ENCODE data around the gene RFX1. TPM values are rescaled to one million over a fixed set of nuclear protein-coding genes. Genes with fewer than 3 reads are reported as not detected.
"Not testable (repeated sequence)": the region's sequence is repeated elsewhere in the genome, so short reads cannot be mapped to it uniquely, and the experiment has no call there.

Gene RFX1
- total RNA-seq: 4.3 TPM

- peak; percentile 100 for DNase-seq
Measured at GRCh38 chr19:14006085-14006765, at the start of gene RFX1. Gene RFX1, minus strand, starts transcription at chr19:14006320. Its CDS starts 12,477 bp downstream, at chr19:13993843.

GRCh38 chr19:14055396-14055795 lies 49.3 kb upstream of the RFX1 start:
- no peak for DNase-seq

- DNase-seq: no peak
Measured at GRCh38 chr19:14054721-14055120, 48.6 kb upstream of the RFX1 start.

GRCh38 chr19:14054099-14054498 lies 48.0 kb upstream of the RFX1 start:
- no peak for DNase-seq

GRCh38 chr19:14053500-14053899 lies 47.4 kb upstream of the RFX1 start:
- DNase-seq: no peak

DNA sequence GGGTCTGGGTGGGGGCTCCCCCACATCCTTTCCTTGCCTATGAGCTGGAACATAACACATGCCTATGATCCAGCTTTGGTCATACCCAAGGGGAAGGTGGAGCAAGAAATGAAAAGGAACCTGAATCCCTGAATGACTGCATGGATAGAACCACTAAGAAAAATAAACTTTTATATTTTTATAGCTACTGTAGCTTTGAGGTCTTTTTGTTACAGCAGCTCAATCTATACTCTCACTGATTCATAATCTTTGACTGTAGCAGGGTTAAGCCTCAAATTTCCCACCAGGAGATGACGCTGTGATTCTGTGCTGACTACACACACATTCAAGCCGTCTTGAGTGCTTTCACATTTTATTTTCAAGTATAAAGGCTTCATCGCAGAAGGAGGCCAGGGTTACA lies 46.9 kb upstream of the RFX1 start:
- DNase-seq: no peak

DNA sequence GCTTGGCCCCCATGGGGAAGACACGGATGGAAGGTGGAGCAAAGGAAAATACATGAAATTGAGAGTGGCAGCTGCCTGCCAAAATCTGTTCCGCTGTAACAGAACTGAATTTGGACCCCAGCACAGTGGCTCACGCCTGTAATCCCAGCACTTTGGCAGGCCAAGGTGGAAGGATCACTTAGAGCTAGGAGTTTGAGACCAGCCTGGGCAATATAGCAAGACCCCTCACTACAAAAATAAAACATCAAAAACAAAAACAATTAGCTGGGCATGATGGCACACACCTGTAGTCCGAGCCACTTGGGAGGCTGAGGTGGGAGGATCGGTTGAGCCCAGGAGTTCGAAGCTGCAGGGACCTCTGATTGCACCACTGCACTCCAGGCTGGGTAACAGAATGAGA lies 46.4 kb upstream of the RFX1 start:
- DNase-seq: no peak

DNA sequence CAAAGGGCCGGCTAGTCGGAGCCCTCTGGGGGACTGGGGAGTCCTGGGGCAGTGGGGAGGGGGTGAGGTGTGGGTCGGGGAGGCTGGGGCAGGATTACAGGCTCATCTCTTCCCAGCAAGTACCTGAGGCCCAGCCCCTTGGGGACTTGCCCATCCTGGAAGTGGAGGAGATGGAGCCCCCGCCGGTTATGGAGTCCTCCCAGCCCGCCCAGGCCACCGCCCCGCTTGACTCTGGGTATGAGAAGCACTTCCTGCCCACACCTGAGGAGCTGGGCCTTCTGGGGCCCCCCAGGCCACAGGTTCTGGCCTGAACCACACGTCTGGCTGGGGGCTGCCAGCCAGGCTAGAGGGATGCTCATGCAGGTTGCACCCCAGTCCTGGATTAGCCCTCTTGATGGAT lies 45.9 kb upstream of the RFX1 start:
- DNase-seq: no peak

- DNase-seq: not testable (repeated sequence)
Measured at GRCh38 chr19:14050961-14051360, 44.8 kb upstream of the RFX1 start.

GRCh38 chr19:14050512-14050911 lies 44.4 kb upstream of the RFX1 start:
- DNase-seq: no peak

DNA sequence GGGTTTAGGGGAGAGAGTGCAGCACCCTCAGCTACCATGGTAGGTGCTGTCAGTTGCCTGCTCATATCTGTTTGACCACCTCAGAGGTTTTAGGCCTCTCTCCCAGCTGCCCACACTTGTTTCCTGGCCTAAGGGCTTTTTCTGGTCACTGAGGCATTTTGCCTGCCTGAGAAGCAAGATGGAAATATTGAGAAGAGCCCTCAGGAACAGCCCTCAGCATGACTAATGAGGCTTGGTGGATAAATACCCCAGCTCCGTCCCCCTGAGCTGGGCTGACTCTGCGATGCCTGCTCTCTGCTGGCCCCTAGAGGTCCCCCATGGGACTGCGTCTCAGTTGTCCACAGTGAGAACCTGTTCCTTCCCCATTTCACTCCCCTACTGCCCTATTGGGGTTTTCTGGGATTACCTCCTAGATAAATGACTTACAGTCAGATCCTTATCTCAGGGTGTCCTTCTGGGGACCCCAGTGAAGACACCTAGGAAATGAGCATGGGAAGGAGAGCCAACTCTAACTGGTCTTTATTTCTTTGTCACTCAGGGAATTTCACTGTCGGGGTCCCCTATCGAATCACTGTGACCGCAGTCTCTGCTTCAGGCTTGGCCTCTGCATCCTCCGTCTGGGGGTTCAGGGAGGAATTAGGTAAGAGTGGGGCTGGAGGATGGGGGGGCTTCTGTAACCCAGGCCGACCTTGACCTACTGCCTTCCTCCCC lies 42.5 kb upstream of the RFX1 start:
- DNase-seq: peak; percentile 27

DNA sequence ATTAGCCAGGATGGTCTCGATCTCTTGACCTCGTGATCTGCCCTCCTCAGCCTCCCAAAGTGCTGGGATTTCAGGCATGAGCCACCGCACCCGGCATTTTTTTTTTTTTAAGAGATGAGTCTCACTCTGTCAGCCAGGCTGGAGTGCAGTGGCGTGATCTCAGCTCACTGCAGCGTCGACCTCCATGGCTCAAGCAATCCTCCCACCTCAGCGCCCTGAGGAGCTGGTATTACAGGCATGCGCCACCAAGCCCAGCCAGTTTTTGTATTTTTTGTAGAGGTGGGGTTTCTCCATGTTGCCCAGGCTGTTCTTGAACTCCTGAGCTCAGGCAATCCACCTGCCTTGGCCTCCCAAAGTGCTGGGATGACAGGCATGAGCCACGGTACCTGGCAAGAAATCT lies 41.7 kb upstream of the RFX1 start:
- DNase-seq: not testable (repeated sequence)

GRCh38 chr19:14042659-14043608 lies 36.8 kb upstream of the RFX1 start:
- DNase-seq: peak; percentile 85

DNA sequence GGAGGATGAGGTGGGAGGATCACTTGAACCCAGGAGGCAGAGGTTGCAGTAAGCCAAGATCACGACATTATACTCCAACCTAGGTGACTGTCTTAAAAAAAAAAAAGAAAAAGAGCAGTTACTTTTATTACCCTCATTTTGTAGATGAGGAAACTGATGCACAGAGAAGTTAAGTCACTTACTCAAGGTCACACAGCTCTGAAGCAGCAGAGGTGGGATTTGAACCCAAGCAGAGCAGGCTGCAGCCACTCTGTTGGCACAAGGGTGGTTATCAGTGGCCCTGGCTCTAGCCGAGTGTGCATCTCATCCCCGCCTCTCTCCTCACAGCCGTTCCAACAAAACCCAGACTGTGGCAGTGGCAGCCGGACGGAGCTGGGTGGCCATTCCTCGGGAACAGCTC lies 33.1 kb upstream of the RFX1 start:
- no peak for DNase-seq

DNA sequence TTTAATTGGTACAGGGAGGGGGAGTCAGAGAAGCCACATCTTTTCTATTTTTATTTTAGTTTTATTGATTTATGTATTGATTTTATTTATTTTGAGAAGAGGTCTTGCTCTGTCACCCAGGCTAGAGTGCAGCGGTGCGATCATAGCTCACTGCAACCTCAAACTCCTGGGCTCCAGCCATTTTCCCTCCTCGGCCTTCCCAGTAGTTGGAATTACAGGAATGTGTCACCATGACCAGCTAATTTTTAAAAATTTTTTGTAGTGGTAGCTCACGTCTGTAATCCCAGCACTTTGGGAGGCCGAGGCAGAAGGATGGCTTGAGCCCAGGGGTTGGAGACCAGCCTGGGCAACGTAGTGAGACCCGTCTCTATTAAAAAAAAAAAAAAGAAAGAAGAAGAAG lies 29.6 kb upstream of the RFX1 start:
- DNase-seq: no peak

GRCh38 chr19:14035159-14035558 lies 29.0 kb upstream of the RFX1 start:
- DNase-seq: not testable (repeated sequence)

DNA sequence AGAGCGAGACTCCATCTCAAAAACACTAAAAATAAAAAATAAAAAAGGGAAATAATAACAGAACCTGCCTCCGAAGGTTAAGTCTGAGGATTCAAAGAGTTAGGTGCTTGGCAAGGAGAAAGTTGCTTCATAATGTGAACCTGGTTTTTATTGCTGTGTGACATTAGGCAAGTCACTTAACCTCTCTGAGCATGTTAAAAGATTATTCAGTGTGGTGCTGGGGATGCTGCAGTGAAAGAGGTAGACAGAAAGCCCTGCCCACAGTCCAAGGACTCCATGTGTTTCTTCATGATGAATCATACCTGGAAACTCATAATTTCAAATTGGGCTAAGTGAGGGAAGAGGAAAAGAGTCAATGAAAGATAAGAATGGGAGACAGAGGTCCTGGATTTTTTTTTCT lies 27.8 kb upstream of the RFX1 start:
- no peak for DNase-seq

- peak; percentile 71 for DNase-seq
Measured at GRCh38 chr19:14031719-14032480, 25.8 kb upstream of the RFX1 start, which contains the start of gene IL27RA. Gene IL27RA, plus strand, starts transcription at chr19:14031762. Its CDS starts 111 bp downstream, at chr19:14031873.

DNA sequence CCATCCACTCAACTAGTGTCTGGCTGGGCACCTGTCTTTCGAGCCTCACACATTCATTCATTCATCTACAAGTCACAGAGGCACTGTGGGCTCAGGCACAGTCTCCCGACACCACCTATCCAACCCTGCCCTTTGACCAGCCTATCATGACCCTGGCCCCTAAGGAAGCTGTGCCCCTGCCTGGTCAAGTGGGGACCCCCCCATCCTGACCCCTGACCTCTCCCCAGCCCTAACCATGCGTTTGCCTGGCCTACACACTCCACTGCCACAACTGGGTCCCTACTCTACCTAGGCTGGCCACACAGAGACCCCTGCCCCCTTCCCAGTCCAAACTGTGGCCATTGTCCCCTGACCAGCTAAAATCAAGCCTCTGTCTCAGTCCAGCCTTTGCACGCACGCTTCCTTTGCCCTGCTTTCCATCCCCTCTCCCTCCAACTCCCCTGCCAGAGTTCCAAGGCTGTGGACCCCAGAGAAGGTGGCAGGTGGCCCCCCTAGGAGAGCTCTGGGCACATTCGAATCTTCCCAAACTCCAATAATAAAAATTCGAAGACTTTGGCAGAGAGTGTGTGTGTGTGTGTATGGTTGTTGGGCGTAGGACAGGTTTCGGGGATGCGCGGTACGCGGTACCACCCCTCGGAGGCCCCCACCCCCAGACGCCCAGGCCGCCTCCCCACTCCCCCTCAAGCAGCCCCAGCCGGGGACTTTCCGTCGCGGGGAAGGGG lies 25.0 kb upstream of the RFX1 start:
- DNase-seq: no peak

- DNase-seq: no peak
Measured at GRCh38 chr19:14028901-14029300, 22.8 kb upstream of the RFX1 start.

GRCh38 chr19:14027856-14028450 lies 21.8 kb upstream of the RFX1 start, which contains the start of gene RLN3:
Gene RLN3, plus strand, starts transcription at chr19:14028148. Its CDS starts 57 bp downstream, at chr19:14028205.
- no peak for DNase-seq

All from tongue (tissue), 2 donors.